ENCODE data around the gene RFFL.

RFFL gene

GRCh38 chr17:35065880-35066279 is 2.4 kb upstream of the RFFL start:
- Histone ChIP-seq H3K27ac (ENCODE audit: low read depth, low read length) (no peak overlapping the region), H4K20me1 (ENCODE audit: control insufficient read depth, insufficient read depth, low read depth, low read length) (no peaks in the 10 kb centered on the region), H3K4me2 (ENCODE audit: low read length) (no peak overlapping the region), H3K27me3 (ENCODE audit: control insufficient read depth, low read length) (no peaks in the 10 kb centered on the region), H3K9me3 (ENCODE audit: control insufficient read depth, insufficient read depth, low read length) (no peaks in the 10 kb centered on the region), H3K36me3 (ENCODE audit: control insufficient read depth, low read length) (no peaks in the 10 kb centered on the region), H3K79me2 (ENCODE audit: control insufficient read depth, low read length) (no peaks in the 10 kb centered on the region), H3F3A (ENCODE audit: control insufficient read depth, insufficient read depth) (no peaks in the 10 kb centered on the region), H3K4me1 (ENCODE audit: control insufficient read depth, low read length) (peaks cover 12% of the 10 kb centered on the region), H3K9me2 (replicated peaks; ENCODE audit: control insufficient read depth, low read length) (no peaks in the 10 kb centered on the region), H3K4me3 (ENCODE audit: low read length) (no peak overlapping the region)
- no peak for TF ChIP-seq CTCF (IDR thresholded peaks at IDR 0.05; ENCODE audit: low read depth, low read length, poor library complexity, severe bottlenecking)
- TF ChIP-seq EZH2phosphoT487 (IDR thresholded peaks at IDR 0.05; ENCODE audit: borderline replicate concordance, low read length), result no peak

- Histone ChIP-seq H3K4me2 (ENCODE audit: low read length) (no peak overlapping the region), H3K79me2 (ENCODE audit: control insufficient read depth, low read length) (no peaks in the 10 kb centered on the region), H3K27ac (ENCODE audit: low read depth, low read length) (no peak overlapping the region), H3K36me3 (ENCODE audit: control insufficient read depth, low read length) (no peaks in the 10 kb centered on the region), H3K4me3 (ENCODE audit: low read length) (no peak overlapping the region), H3K27me3 (ENCODE audit: control insufficient read depth, low read length) (no peaks in the 10 kb centered on the region), H4K20me1 (ENCODE audit: control insufficient read depth, insufficient read depth, low read depth, low read length) (no peaks in the 10 kb centered on the region), H3K9me2 (replicated peaks; ENCODE audit: control insufficient read depth, low read length) (no peaks in the 10 kb centered on the region), H3K9me3 (ENCODE audit: control insufficient read depth, insufficient read depth, low read length) (no peaks in the 10 kb centered on the region), H3K4me1 (ENCODE audit: control insufficient read depth, low read length) (peaks cover 12% of the 10 kb centered on the region), H3F3A (ENCODE audit: control insufficient read depth, insufficient read depth) (no peaks in the 10 kb centered on the region)
- TF ChIP-seq EZH2phosphoT487 (IDR thresholded peaks at IDR 0.05; ENCODE audit: borderline replicate concordance, low read length) (no peak), CTCF (IDR thresholded peaks at IDR 0.05; ENCODE audit: low read depth, low read length, poor library complexity, severe bottlenecking) (no peak)
Observed at GRCh38 chr17:35064516-35065215, 1.2 kb upstream of the RFFL start.

- no peaks in the 10 kb centered on the region for H3K27me3 ChIP-seq (ENCODE audit: control insufficient read depth, low read length)
- H3K9me3 ChIP-seq (ENCODE audit: control insufficient read depth, insufficient read depth, low read length), result no peaks in the 10 kb centered on the region
- TF ChIP-seq CTCF (IDR thresholded peaks at IDR 0.05; ENCODE audit: low read depth, low read length, poor library complexity, severe bottlenecking) (no peak), EZH2phosphoT487 (IDR thresholded peaks at IDR 0.05; ENCODE audit: borderline replicate concordance, low read length) (no peak)
- peaks cover 7% of the 10 kb centered on the region for H3K4me1 ChIP-seq (ENCODE audit: control insufficient read depth, low read length)
- H4K20me1 ChIP-seq (ENCODE audit: control insufficient read depth, insufficient read depth, low read depth, low read length), result no peaks in the 10 kb centered on the region
- H3K4me3 ChIP-seq (ENCODE audit: low read length), result no peak overlapping the region
- no peaks in the 10 kb centered on the region for H3K36me3 ChIP-seq (ENCODE audit: control insufficient read depth, low read length)
- no peaks in the 10 kb centered on the region for H3F3A ChIP-seq (ENCODE audit: control insufficient read depth, insufficient read depth)
- H3K79me2 ChIP-seq (ENCODE audit: control insufficient read depth, low read length), result no peaks in the 10 kb centered on the region
- H3K4me2 ChIP-seq (ENCODE audit: low read length), result no peak overlapping the region
- H3K27ac ChIP-seq (ENCODE audit: low read depth, low read length), result no peak overlapping the region
- H3K9me2 ChIP-seq (replicated peaks; ENCODE audit: control insufficient read depth, low read length), result no peaks in the 10 kb centered on the region
Observed at GRCh38 chr17:35062308-35062707, 1.2 kb downstream of the RFFL start.
